GM18499 (cell line): ENCODE measurements around the gene ENKD1.

Experiments
- ATAC-seq: cut with Tn5 transposase; IDR thresholded peaks from one replicate; pipeline ENCODE4 v1.9.1; 2021; ENCODE audit warnings: moderate number of reproducible peaks; ENCODE audit not compliant: insufficient read depth, unreplicated experiment

ENKD1 gene

DNA sequence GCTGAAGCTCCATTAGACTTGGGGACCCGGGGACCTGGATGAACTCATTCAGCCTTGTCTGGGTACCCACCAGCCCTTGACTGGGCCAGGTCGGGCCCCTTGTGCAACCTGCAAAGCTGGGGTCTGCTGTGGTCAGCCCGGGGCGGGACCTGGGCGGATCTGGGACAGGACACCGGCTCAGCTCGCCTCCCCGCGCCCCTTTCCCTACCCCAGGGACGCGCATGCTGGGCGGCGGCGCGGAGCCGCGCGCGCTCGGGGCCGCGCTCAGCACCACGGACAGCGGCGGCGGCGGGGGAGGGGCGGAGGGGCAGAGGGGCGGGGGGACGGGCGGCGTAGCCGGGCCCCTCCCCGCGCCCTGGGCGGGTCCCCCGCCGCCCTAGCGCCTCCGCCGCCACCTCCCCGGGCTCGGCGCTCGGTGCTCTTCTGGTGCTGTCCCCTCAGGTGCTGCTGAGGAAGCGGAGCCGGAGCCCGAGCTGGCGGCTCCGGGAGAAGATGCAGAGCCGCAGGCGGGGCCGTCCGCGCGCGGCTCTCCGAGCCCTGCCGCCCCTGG lies 13.9 kb downstream of the ENKD1 start:
- no peak for ATAC-seq

DNA sequence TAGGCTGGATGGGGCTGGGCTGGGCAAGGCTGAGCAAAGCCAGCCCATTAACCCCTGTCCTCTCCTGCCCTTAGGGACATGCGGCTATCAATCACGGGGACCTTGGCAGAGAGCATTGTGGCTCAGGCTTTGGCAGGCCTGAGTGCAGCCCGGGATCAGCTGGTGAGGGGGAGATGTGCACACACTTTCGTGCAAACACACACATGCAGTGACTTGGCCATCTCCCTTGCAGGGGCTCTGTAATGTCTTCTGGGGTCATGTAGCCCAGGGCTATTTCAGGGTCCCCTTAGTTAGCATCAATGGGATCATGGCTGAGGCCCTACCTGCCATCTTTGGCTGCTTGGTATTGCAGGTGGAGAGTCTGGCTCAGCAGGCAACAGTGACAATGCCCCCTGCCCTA lies 14.7 kb downstream of the ENKD1 start:
- ATAC-seq, result no peak

DNA sequence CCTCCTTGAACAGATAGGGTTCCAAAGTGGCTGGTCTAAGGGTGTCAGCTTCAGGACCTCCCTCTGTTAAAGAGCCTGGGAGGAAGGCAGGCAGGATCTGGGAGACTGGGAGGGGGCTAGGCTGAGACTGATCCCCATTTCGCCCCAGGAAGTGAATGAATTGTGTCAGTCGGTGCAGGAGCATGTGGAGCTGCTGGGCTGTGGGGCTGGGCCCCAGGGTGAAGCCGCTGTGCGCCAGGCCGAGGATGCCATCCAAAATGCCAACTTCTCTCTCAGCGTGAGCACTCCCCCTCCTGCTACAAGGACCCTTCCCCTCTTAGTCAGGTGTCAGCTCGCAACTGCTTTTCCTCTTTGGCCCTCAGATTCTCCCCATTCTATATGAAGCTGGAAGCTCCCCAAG lies 15.5 kb downstream of the ENKD1 start:
- no peak for ATAC-seq

DNA sequence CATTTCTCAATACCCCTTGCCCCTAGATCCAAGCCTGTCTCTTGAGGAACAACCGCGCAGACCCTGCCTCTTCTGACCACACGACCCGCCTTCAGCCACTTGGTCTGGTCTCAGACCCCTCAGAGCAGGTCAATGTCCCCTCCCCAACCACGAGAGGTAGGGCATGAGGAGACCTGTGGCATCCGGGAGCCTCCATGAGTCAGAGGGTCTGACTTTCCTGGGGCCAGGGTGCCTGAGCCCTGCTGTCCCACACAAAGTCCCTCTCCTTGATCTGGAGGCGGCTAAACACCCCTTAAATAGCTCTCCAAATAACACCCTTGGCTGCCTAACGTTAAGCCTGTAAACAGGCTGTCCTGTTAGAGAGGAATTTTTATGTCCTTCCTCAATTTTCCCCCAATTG lies 16.5 kb downstream of the ENKD1 start:
- ATAC-seq, result no peak

DNA sequence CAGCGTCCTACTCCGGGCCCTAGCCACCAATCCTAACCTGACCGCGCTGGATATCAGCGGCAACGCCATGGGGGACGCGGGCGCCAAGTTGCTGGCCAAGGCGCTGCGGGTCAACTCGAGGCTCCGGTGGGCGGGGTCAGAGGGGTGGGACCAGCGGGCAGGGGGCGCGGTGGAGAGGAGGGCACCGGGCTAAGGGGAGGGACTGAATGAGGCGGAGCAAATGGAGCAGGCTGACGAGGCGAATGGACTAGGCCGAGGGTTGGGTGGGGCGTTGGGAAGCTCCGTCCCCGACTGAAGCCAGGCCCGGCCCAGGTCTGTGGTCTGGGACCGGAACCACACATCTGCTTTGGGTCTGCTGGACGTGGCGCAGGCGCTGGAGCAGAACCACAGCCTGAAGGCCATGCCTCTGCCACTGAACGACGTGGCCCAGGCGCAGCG lies 17.0 kb downstream of the ENKD1 start:
- no peak for ATAC-seq

DNA sequence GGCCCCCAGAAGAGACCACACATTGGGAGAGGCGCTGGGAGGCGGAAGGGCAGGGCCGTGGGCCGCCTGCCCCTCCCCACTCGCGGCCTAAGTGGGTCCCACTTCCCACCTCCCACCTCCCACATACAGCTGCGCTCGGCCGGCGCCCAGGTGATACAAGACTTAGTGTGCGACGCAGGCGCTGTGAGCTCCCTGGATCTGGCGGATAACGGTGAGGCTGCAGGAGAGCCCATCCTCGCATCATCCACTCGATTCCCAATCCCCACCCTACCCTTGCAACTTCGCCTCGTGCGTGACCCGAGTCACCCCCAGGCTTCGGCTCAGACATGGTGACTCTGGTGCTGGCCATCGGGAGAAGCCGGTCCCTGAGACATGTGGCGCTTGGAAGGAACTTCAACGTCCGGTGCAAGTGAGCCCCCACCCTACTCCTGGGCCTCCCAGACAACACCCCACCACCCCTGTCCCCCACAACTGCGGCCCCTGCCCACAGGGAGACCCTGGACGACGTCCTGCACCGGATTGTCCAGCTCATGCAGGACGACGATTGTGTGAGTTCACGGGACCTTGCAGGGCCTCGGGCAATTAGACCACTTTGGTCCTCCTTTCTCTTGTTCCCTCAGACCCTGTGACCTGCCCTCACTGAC lies 17.7 kb downstream of the ENKD1 start:
- ATAC-seq, result no peak

DNA sequence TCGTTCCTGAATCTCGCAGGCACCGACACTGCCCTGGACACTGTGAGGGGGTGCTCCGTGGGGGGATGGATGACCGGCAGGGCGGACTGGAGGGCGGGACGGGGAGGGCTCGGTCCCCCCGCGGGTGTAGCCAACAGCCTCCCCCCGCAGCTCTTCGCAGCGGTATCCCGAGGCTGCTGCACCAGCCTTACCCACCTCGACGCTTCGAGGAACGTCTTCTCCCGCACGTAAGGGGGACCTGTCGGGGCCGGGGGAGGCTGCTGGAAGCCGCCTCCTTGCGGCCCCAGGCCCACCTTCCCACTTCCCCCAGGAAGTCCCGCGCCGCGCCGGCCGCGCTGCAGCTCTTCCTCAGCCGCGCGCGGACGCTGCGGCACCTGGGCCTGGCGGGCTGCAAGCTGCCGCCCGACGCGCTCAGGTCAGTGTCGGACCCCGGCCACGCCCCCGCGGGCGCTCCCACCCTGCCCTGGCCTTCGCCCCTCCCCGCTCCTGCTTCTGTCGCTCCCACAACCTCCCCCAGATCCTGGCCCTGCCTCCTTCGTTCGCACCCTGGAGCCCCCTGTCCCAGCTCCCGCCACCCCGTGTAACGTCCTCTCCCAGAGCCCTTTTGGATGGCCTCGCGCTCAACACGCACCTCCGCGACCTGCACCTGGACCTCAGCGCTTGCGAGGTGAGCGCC lies 18.3 kb downstream of the ENKD1 start:
- ATAC-seq, result no peak

DNA sequence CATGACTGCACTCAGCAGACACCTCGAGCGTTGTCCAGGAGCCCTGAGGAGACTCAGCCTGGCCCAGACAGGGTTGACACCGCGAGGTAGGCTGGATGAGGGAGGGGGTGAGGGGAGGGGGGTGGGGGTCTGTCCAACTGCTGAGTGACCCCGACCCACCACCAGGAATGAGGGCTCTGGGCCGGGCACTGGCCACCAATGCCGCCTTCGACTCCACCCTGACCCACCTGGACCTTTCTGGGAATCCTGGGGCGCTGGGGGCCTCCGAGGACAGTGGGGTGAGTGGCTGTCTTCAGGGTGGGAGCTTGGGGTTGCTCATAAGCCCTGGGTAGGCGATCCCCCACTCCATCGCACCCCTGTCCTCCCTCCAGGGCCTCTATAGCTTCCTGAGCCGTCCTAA lies 18.9 kb downstream of the ENKD1 start:
- ATAC-seq, result no peak

DNA sequence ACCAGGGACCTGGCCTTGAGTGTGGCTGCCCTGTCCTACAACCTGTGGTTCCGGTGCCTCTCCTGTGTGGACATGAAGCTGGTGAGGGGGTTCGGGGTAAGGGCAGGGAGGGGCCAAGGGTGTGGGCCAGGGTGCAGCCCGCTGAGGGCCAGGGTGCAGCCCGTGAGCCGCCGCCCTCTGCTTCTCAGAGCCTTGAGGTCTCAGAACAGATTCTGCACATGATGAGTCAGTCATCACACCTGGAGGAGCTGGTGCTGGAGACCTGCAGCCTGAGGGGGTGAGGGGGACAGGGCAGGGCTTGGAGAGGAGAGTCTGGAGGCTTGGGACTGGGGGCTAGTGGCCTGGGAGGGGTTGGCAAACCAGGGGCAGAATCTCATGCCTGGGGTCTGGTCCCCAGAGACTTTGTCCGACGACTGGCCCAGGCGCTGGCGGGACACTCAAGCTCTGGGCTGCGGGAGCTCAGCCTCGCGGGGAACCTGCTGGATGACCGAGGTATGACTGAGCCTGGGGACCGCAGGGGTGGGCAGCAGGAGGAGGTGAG lies 19.4 kb downstream of the ENKD1 start:
- ATAC-seq, result no peak

DNA sequence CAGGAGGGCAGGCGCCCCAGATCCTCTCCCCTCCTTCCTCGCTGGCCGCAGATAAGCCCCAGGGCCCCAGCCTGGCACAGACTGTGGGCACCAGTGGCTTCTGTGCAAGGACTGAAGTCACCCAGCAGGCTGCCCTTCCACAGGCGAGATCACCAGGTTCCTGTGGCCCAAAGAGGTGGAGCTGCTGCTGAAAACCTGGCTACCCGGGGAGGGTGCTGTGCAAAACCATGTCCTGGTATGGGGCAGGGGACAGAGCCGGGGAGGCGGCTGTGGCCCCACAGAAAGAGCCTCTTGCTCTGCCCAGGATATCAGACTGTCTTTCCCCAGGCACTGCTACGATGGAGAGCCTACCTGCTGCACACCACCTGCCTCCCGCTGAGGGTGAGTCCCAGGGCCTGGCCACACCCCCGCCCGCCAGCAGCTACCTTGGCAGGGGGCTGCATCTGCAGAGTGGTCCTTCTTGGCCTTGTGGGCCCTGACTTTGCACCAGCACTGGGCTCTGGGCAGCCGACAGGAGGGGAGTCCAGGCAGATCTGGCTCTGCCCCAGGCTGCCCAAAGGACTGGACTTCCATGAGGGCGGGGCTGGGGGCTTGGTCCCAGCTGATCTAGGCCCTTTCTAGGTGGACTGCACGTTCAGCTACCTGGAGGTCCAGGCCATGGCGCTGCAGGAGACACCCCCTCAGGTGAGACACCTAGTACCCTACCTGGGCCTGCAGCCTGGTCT lies 21.0 kb downstream of the ENKD1 start:
- no peak for ATAC-seq

DNA sequence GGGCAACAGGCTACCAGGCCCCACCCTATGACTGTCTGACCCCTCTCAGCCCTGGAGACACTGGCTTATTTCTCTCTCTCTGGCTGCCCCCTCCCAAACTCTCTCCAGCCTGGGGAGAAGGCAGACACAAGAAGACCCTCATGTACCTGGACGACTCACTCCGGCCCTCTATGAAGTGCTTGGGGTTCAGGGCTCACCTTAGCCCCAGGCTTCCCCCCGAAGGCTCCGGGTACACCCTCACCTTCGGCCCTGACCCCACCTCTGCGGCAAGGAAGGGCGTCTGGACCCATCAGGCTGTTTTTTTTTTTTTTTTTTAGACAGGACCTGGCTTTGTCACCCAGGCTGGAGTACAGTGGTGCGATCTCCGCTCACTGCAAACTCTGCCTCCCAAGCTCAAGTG lies 22.5 kb downstream of the ENKD1 start:
- no peak for ATAC-seq

DNA sequence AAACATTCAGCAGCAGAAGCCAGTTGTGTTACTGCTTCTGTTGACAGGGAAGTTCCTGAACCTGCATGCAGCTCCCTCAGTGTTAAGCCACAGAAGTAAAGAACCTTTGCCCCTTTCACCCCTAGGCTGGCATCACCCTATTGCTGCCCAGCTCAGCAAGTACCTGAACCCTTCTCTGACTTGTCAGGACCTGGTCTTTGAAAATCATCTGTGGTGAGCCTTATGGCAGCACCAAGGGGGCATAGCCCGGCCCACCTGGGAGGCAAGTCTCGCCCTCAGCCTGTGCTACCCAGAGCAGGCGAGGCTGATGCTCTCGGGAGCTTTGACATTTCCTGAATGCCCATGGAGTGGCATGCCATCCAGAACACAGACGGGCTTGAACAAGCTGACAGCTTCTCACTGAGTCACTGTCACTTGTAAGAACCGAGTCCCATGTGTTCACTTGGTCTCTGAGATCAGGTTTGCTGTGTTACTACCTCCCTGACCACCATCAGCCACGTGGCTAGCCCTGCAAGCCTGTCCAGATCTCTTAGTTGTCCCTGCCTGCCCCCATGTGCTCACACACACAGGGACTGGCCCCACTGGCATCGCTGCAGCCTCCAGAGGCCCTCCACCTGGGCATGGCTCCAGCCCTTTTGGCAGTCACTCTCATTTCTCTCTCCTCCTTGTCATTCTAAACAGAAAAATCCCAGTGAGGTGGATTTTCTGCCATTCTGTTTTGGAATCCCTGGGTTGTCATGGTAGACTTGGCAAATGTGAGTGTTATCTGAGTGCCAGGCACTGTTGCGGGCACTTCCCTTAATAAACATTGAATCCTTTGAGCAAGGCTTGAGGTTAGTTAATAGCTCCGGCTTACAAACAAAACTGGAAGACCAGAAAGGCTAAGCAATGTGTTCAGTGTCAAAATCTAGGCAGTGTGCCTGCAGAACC lies 24.5 kb downstream of the ENKD1 start:
- ATAC-seq, result no peak

DNA sequence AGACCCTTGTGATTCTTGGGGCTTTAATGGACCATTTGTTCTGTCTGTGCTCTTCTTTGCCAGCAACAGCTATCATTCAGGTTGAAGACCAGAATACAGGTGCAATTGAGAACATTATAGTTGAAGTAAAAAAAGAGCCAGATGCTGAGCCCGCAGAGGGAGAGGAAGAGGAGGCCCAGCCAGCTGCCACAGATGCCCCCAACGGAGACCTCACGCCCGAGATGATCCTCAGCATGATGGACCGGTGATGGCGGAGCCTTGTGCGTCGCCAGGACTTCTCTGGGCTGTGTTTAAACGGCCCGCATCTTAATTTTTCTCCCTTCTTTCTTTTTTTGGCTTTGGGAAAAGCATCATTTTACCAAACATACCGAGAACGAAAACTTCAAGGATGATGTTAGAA lies 28.9 kb downstream of the ENKD1 start:
- no peak for ATAC-seq

DNA sequence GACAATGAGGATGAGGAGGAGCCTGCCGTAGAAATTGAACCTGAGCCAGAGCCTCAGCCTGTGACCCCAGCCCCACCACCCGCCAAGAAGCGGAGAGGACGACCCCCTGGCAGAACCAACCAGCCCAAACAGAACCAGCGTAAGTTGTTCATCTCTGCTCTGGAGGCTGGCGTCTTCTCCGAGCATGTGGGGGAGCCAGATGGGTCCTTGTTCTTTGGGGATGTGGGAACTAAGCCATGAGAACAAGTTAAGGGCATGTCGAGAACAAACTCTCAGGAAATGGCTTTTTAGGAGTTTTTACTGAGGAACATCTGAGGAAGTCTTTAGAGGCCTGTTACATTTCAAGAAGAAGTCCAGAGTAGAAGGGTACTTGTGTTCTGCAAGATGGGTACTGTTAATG lies 29.8 kb downstream of the ENKD1 start:
- ATAC-seq, result no peak

DNA sequence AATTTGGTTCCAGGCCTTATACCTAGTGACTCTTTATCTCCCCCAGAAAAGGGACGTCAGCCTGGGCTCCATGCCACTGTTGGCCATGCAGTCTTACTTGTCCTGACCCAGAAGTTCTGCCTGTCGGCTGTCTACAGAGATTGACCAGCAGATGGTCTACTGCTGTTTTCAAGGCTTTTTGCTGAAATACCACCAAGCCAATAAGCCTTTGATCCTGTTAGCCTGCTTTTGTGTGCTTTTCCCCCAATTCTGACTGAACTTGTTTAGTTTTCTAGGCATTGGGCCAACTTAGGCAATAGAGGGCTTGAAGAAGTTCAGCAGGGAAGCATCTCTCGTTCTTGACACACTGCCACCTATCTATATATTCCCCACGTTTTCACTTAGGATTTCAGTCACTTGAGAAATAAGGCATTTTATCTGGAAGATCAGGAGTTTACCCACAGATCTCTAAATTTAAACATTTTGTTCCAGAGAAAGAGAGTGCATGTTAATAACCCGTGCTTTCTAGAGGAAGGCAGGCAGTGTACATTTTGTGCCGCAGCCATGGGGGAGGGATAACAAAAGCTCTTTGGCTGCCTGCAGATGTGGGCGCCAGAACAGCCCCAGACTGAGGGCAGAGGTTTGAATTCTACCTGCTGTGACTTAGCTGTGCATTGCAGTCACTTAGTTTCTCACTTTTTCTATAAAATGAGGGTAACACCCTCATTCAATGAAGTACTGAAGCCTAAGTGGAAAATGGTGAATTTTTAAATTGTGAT lies 34.0 kb downstream of the ENKD1 start:
- no peak for ATAC-seq

DNA sequence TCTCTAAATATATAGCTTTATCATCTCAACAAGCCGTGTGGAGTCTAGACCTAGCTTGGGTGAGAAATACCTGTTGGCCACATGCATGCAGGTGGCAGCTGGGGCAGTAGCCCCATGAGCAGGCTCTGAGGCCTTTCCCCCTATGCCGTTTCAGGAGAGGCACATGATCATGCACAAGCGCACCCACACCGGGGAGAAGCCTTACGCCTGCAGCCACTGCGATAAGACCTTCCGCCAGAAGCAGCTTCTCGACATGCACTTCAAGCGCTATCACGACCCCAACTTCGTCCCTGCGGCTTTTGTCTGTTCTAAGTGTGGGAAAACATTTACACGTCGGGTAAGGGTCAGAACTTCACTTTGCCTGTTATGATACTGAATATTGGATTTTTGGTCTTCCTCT lies 38.3 kb downstream of the ENKD1 start:
- no peak for ATAC-seq

DNA sequence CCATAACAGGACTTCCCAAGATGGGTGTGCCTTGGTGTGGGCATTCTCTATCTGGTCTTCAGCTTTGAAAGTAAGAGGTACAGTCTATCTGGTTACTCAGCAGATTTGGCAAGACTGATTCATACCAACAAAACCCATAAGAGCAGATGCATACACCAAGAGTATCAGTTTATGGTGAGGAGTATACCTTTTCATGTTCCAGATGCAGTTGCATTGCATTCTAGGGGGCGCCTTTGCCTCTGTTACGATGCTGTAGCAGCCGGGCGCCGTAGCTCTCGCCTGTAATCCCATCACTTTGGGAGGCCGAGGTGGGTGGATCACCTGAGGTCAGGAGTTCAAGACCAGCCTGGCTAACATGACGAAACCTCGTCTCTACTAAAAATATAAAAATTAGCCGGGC lies 52.7 kb downstream of the ENKD1 start:
- no peak for ATAC-seq
